IPS-NIHi11 (cell line): Measurements from ENCODE around the gene RGS11.
A peak's percentile ranks its signal among the peaks of the same experiment; 100 is the strongest.
"Not testable (repeated sequence)": the region's sequence is repeated elsewhere in the genome, so short reads cannot be mapped to it uniquely, and the experiment has no call there.

Source experiments
- DNase-seq: peaks from one replicate; pipeline ENCODE4 v3.0.0; 2012; ENCODE audit warnings: mixed read lengths, low spot score

Gene RGS11

GRCh38 chr16:280552-280951, 4.8 kb upstream of the RGS11 start, which contains the start of gene ARHGDIG:
ARHGDIG (plus strand) TSS chr16:280591; CDS start chr16:280681, 90 bp downstream.
- DNase-seq: peak; percentile 82

- DNase-seq: no peak
Measured at GRCh38 chr16:280005-280460, 4.3 kb upstream of the RGS11 start.

- DNase-seq: no peak
Measured at GRCh38 chr16:279531-279930, 3.8 kb upstream of the RGS11 start.

- peak; percentile 70 for DNase-seq
Measured at GRCh38 chr16:278863-279366, 3.2 kb upstream of the RGS11 start.

- no peak for DNase-seq
Measured at GRCh38 chr16:276426-277077, 808 bp upstream of the RGS11 start.

GRCh38 chr16:275041-275641, 603 bp downstream of the RGS11 start:
- peak; percentile 73 for DNase-seq

- peak; percentile 64 for DNase-seq
Measured at GRCh38 chr16:273547-274421, 2.0 kb downstream of the RGS11 start.

GRCh38 chr16:272633-273546, 2.9 kb downstream of the RGS11 start:
- DNase-seq: no peak

- DNase-seq: no peak
Measured at GRCh38 chr16:270381-271255, 5.1 kb downstream of the RGS11 start.

GRCh38 chr16:269061-269796, 6.5 kb downstream of the RGS11 start:
- no peak for DNase-seq

- DNase-seq: no peak
Measured at GRCh38 chr16:268141-269053, 7.3 kb downstream of the RGS11 start.

GRCh38 chr16:267562-267961, 8.2 kb downstream of the RGS11 start:
- DNase-seq: not testable (repeated sequence)

GRCh38 chr16:266258-267164, 9.2 kb downstream of the RGS11 start:
- no peak for DNase-seq

GRCh38 chr16:265711-266110, 10.0 kb downstream of the RGS11 start:
- DNase-seq: no peak

GRCh38 chr16:265002-265529, 10.7 kb downstream of the RGS11 start:
- no peak for DNase-seq

- no peak for DNase-seq
Measured at GRCh38 chr16:264440-264951, 11.2 kb downstream of the RGS11 start.

GRCh38 chr16:263944-264343, 11.8 kb downstream of the RGS11 start:
- no peak for DNase-seq
